Small intestine (tissue), 7 donors: Measurements from ENCODE around the gene CXCR5. TPM values are rescaled to one million over a fixed set of nuclear protein-coding genes. Genes with fewer than 3 reads are reported as not detected.
A peak's percentile ranks its signal among the peaks of the same experiment; 100 is the strongest.

ENCODE experiments used
- DNase-seq, 2 donors: peaks; one replicate each; pipeline versions ENCODE4 v3.0.0 to v3.0.0-alpha.2; 2013
- FAIRE-seq: peaks from 2 replicates; lab custom pipeline; 2012; peaks lifted over from hg19 to GRCh38; lab: Jason Lieb, UNC
- H3K27ac ChIP-seq, 3 donors: one replicate each; pipeline ENCODE4 v1.5.1; 2013; ENCODE audit warnings: low read length in 2 of 3, mild to moderate bottlenecking in 2 of 3, control low read depth in 1 of 3, inconsistent platforms in 1 of 3, low read depth in 1 of 3, moderate library complexity in 1 of 3
- H3K27me3 ChIP-seq, 3 donors: one replicate each; pipeline ENCODE4 v1.6.1; 2013; ENCODE audit warnings: low read length in 3 of 3, inconsistent platforms in 1 of 3; ENCODE audit not compliant: control insufficient read depth in 3 of 3, insufficient read depth in 3 of 3
- H3K36me3 ChIP-seq, 3 donors: one replicate each; pipeline ENCODE4 v1.6.1; 2013; ENCODE audit warnings: low read length in 3 of 3, inconsistent platforms in 1 of 3, low read depth in 1 of 3, mild to moderate bottlenecking in 1 of 3, moderate library complexity in 1 of 3; ENCODE audit not compliant: control insufficient read depth in 3 of 3, insufficient read depth in 2 of 3
- H3K4me1 ChIP-seq, 3 donors: one replicate each; pipeline ENCODE4 v1.6.1; 2013; ENCODE audit warnings: low read length in 2 of 3, inconsistent platforms in 1 of 3, low read depth in 1 of 3, mild to moderate bottlenecking in 1 of 3, moderate library complexity in 1 of 3; ENCODE audit not compliant: control insufficient read depth in 3 of 3, insufficient read depth in 2 of 3
- H3K4me3 ChIP-seq, 3 donors: one replicate each; pipeline ENCODE4 v1.5.1; 2013; ENCODE audit warnings: low read length in 3 of 3, control low read depth in 1 of 3, inconsistent platforms in 1 of 3, low read depth in 1 of 3, mild to moderate bottlenecking in 1 of 3, moderate library complexity in 1 of 3
- H3K9me3 ChIP-seq, 2 donors: one replicate each; pipeline ENCODE4 v1.6.1; 2013; ENCODE audit warnings: low read depth in 1 of 2, low read length in 1 of 2; ENCODE audit not compliant: control insufficient read depth in 2 of 2, insufficient read depth in 1 of 2
- WGBS, 3 donors: extraction: QIAGEN DNeasy Blood & Tissue Kit; methylation state at CpG; one replicate each; pipeline ENCODE4 v1.1.7; 2013; 5-methylcytosine and 5-hydroxymethylcytosine counted together
- polyA plus RNA-seq, 4 donors: library from polyadenylated mRNA; stranded (reverse) in 3 of 4; unstranded in 1 of 4; fragments of 200-250 nt in 3 of 4; fragments of 120-200 nt in 1 of 4; gene quantifications; one replicate each; pipeline versions ENCODE4 v1.2.1 to v1.2.3, GENCODE V29; 2013
- donor health status: healthy with polysubstance abuse.
- donor health status: control.
- donor health status: control.
- donor health status: Bipolar disorder and iron deficiency.
- donor health status: healthy.

The CXCR5 gene
- polyA plus RNA-seq, 4 donors = 0.15 to 0.61 (median 0.38) TPM

DNA sequence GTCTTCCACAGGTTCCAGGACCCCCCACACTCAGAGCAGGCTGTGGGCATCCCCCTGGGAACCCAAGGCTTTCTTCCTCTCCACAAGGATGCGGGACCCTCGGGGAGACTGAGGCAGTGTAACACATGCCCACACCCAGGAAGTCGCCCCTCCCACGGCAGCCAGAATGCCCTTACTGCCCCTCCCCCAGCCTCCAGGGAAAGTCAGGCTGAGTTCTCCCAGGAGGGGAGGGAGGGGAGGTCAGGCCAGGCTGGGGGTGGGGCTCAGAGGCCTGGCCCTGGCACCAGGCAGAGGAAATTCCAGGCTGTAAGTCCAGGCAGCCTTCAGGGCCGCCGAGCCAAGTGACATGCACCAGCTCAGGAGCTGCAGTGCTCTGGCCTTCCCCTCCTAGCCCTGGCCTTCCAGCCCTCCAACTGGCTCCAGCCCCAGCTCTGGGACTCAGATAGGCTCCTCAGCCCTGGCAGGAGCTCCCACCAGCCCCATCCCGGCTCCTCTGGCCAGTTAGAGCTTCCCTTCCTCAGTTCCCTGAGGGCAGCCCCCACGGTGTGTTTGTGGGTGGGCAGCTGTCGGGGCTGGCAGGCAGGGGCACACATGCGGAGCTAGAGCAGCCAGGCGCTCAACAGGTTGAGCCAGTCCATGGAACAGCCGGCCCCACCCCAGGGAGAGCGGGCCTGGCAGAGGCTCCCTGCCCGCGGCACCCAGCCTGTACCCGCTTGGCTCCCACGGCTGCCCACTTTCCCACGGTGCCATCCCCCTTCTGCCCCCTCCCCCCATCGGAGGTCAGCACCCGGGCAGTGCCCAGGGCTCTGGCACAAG is 38.4 kb downstream of the CXCR5 start:
- 8 to 22% (median 17%) methylated on average over 16 to 20 of the region's 20 CpGs for WGBS, 3 donors
- H3K36me3 ChIP-seq = peaks cover 0 to 19% (median 0%) of the 10 kb centered on the region in 3 donors
- no peaks in the 10 kb centered on the region for H3K27me3 ChIP-seq
- H3K4me1 ChIP-seq = peaks cover 3 to 78% (median 9%) of the 10 kb centered on the region in 3 donors
- no peaks in the 10 kb centered on the region for H3K9me3 ChIP-seq
- H3K4me3 ChIP-seq = peak overlapping the region; percentile 47 to 96 (median 93)
- peak overlapping the region; percentile 95 to 99 (median 98) for H3K27ac ChIP-seq
- DNase-seq (peak; percentile 66 to 80), FAIRE-seq (no peak)

DNA sequence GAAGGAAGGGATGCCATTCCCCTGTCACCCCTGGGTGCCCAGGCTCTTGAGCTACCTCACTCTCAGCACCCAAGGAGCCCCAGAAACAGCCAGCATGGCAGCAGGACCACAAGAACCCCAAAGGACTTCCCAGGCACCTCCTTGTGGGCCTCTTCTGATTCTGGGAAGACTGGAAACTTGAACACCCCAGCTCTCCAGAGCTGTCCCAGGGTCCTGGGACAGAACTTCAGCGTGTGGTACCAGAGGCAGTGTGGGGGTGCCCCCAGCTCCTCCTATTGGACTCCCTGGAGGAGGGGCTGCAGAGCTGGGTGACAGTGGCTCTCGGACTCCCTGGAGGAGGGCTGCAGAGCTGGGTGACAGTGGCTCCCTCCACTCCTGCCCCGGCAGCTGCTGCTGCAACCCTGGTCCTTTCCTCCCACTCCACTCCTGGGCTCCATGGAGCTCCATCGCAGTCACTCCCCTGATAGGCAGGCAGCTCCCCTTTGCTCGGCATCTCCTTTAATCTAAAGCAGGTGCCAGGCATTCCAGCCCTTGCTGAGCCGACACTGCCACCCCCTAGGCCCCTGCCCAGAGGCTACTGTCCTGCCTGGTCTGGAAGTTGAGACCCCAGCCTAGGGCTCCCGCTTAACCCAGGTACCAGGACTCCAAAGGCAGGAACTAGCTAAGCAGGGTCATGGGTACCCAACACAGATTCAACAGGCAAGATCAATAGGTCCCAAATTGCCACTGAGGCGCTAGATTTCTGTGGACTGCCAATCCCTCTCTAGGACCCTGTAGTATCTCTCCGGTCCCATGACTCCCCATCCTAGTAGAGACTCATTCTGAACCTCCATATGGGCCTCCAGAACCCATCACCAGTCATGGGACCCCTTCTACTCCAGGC is 39.3 kb downstream of the CXCR5 start:
- WGBS, 3 donors = 26 to 41% (median 39%) methylated on average over 9 of the region's 9 CpGs
- no peak for FAIRE-seq
- Histone ChIP-seq H3K9me3 (no peaks in the 10 kb centered on the region), H3K27me3 (no peaks in the 10 kb centered on the region), H3K4me1 (peaks cover 5 to 76% (median 9%) of the 10 kb centered on the region in 3 donors), H3K27ac (peak overlapping the region; percentile 95 to 99 (median 98)), H3K36me3 (peaks cover 0 to 19% (median 0%) of the 10 kb centered on the region in 3 donors), H3K4me3 (peak overlapping the region; percentile 47 to 96 (median 93))
- DNase-seq = no peak

DNA sequence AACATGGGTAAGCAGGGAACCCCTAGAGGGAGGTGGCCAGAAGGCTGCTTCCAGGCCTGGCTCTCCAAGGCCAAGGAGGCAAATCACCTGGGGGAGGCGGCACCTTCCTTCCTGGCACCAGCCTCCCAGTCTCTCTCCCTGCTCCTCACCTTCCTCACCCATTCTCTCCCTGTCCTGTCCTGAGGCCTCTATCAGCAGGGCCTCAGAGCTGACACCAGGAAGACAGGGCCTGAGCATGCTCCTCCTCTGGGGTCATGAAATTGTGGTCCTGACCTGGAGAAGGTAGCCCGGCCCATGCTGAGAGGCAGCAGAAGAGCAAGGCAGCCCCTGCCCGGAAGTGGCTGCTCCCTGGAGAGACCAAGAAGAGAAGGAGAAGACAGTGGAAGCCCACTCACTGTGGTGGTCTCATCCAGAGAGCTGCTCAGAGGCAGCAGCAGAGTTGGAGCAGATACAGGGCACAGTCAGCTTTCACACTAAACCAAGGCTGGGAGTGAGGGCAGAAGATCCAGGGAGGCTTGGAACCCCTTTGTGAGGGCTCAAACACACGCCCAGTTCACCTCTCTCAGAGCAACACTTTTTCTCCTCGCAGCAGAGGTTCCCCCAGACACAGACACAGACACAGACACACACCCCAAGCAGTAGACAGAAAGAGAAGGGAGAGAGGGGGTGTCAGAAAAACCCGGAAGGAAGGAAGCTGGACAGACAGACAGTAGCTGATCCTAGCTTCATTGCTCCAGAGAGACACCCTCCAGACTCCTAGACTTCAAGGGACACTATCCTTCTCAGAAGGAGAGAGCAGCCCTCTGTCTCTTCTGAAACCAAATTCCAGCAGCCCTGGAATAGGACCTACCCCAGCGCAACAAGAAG is 40.3 kb downstream of the CXCR5 start:
- peak overlapping the region; percentile 95 to 99 (median 98) for H3K27ac ChIP-seq
- H3K9me3 ChIP-seq = no peaks in the 10 kb centered on the region
- FAIRE-seq = no peak
- H3K27me3 ChIP-seq = no peaks in the 10 kb centered on the region
- WGBS, 3 donors = 5 to 11% (median 5%) methylated on average over 7 of the region's 7 CpGs
- H3K4me1 ChIP-seq = peaks cover 5 to 72% (median 9%) of the 10 kb centered on the region in 3 donors
- H3K36me3 ChIP-seq = peaks cover 0 to 19% (median 0%) of the 10 kb centered on the region in 3 donors
- H3K4me3 ChIP-seq = peak overlapping the region; percentile 67 to 96 (median 93)
- DNase-seq = peak; percentile 53 to 55

DNA sequence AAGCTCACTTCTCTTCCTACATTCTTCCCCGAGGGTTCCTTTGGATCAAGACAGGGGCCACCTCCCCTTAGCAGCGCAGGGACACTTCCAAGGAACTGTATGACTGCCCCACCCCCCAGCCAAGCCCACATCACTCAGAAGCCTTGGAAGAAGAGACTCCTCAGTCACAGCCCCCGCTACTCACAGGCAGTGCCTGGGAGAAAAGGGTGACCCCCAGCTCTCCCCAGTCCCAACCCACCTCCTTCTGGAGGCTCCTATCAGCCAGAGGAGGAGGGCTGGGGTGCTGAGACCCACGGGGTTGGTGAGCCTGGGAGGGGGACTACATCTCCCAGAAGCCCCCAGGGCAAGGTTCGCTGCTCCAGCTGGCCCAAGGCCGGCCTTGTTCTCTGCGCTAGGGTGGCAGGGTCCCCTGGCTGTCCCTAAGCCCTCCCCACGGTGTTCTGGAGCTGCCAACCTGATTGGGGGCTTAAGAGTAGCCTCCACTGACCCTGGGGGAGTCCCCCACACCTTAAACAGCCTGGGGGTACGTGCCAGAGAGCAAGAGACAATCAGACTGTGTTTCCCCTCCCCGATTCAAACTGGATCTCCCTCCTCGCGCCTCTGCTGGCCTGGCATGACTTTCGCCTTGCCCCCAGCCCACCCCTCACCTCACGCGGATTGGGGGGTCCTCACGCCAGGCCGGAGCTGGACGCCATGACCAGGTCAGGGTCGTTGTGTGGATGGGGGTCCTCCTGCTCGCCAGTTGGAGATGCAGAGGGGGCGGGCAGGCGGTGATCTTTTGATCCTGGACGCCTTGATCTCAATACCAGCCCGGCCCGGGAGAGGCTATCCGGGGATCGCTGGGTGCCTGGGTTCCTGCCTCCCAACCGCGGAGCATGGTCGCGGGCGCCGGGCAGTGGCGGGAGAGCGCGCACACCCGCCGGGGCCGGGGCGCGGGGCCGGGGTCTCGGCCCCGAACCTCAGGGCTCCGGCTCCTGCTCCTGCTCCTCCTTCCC is 41.2 kb downstream of the CXCR5 start:
- 0 to 1% (median 1%) methylated on average over 43 to 45 of the region's 45 CpGs for WGBS, 3 donors
- H3K27me3 ChIP-seq = no peaks in the 10 kb centered on the region
- H3K4me3 ChIP-seq = peak overlapping the region; percentile 67 to 96 (median 93)
- H3K4me1 ChIP-seq = peaks cover 5 to 63% (median 8%) of the 10 kb centered on the region in 3 donors
- H3K27ac ChIP-seq = peak overlapping the region; percentile 95 to 99 (median 98)
- FAIRE-seq = no peak
- peaks cover 0 to 19% (median 0%) of the 10 kb centered on the region in 3 donors for H3K36me3 ChIP-seq
- no peaks in the 10 kb centered on the region for H3K9me3 ChIP-seq
- peak; percentile 63 to 84 for DNase-seq

- DNase-seq (no peak), FAIRE-seq (no peak)
- H3K9me3 ChIP-seq = no peaks in the 10 kb centered on the region
- H3K27ac ChIP-seq = peak overlapping the region; percentile 73 to 99 (median 97)
- H3K4me1 ChIP-seq = peaks cover 2 to 41% (median 6%) of the 10 kb centered on the region in 3 donors
- H3K27me3 ChIP-seq = no peaks in the 10 kb centered on the region
- H3K36me3 ChIP-seq = peaks cover 0 to 11% (median 0%) of the 10 kb centered on the region in 3 donors
- H3K4me3 ChIP-seq = peak overlapping the region in 2 of 3 donors; percentile 73 to 90
- 5 to 12% (median 11%) methylated on average over 7 of the region's 7 CpGs for WGBS, 3 donors
Observed at GRCh38 chr11:118927554-118928100, 43.9 kb downstream of the CXCR5 start.

GRCh38 chr11:118928101-118928869 is 44.6 kb downstream of the CXCR5 start:
- H3K36me3 ChIP-seq = peaks cover 0 to 5% (median 0%) of the 10 kb centered on the region in 3 donors
- H3K9me3 ChIP-seq = no peaks in the 10 kb centered on the region
- FAIRE-seq (no peak), DNase-seq (peak; percentile 97 to 98)
- WGBS, 3 donors = 0 to 1% (median 0%) methylated on average over 32 of the region's 32 CpGs
- H3K27me3 ChIP-seq = no peaks in the 10 kb centered on the region
- peak overlapping the region; percentile 94 to 99 (median 97) for H3K27ac ChIP-seq
- H3K4me3 ChIP-seq = peak overlapping the region; percentile 73 to 90 (median 81)
- peaks cover 2 to 39% (median 2%) of the 10 kb centered on the region in 3 donors for H3K4me1 ChIP-seq
